HG03135 (cell line): ENCODE measurements around the gene C4A.
"Not testable (repeated sequence)": the region's sequence is repeated elsewhere in the genome, so short reads cannot be mapped to it uniquely, and the experiment has no call there.

Experiments used
- ATAC-seq: cut with Tn5 transposase; IDR thresholded peaks from one replicate; pipeline ENCODE4 v1.9.1; 2021; ENCODE audit warnings: mild to moderate bottlenecking, moderate library complexity; ENCODE audit not compliant: unreplicated experiment

The C4A gene

DNA sequence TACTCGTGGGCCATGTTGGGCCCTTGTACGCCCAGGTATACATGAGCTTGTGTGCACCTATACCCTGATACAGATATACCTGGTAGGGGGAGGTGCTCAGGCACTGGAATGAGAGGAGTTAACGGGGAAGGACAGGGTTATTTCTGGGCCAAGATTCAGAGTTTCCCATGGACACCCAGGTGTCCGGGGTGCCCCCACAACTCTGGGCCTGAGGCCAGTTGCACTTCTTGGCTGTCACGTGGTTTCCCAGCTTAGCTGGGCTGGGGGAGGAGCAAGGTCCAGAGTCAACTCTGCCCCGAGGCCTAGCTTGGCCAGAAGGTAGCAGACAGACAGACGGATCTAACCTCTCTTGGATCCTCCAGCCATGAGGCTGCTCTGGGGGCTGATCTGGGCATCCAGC is at the start of gene C4A:
Gene C4A (plus strand): TSS at position 314 of the 400 bp plus-strand sequence. CDS start 51 bp downstream, at position 365.
- ATAC-seq, result not testable (repeated sequence)

GRCh38 chr6:31932137-31932536 is 49.7 kb upstream of the C4A start:
- ATAC-seq, result not testable (repeated sequence)

DNA sequence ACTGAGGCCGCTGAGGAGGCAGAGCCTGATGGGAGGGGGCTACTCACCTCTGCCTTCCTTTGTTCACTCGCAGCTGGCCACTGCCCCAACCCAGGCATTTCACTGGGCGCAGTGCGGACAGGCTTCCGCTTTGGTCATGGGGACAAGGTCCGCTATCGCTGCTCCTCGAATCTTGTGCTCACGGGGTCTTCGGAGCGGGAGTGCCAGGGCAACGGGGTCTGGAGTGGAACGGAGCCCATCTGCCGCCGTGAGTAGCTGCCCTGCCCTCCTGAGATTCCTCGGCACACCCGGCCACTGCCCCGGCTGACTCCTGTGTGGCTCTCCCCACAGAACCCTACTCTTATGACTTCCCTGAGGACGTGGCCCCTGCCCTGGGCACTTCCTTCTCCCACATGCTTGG is 48.3 kb upstream of the C4A start:
- ATAC-seq, result no peak

GRCh38 chr6:31935021-31935420 is 46.8 kb upstream of the C4A start:
- no peak for ATAC-seq

DNA sequence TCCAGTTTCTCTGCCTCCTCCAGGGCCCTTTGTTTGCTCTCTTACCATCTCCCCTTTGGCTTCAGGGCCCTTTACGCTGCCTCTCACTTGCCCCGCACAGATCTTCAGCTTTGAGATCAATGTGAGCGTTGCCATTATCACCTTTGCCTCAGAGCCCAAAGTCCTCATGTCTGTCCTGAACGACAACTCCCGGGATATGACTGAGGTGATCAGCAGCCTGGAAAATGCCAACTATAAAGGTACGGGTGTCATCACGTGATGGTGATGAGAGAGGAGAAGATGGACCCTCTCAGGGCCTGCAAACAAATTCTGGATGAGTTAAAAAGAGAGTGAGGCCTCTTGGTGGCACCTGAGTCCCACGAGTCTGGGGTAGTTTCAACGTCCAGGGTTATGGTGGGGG is 46.0 kb upstream of the C4A start:
- ATAC-seq, result no peak

GRCh38 chr6:31940256-31940664 is 41.6 kb upstream of the C4A start:
- no peak for ATAC-seq

DNA sequence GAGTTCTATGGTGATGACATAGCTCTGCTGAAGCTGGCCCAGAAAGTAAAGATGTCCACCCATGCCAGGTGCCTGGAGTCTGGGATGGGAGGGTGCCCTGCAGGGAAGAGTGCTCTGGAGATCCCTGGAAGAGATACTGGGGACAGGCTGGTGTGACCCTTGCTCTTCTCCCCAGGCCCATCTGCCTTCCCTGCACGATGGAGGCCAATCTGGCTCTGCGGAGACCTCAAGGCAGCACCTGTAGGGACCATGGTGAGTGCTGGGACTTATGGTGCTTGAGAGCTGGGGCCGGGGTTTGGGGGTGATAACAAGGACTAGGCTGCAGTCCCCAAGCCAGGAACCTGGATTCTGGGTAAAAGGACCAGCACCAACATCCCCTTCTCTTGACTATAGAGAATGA is 38.1 kb upstream of the C4A start:
- ATAC-seq, result no peak

DNA sequence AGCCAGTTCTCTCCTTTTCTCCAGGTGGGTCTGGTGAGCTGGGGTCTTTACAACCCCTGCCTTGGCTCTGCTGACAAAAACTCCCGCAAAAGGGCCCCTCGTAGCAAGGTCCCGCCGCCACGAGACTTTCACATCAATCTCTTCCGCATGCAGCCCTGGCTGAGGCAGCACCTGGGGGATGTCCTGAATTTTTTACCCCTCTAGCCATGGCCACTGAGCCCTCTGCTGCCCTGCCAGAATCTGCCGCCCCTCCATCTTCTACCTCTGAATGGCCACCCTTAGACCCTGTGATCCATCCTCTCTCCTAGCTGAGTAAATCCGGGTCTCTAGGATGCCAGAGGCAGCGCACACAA is 36.7 kb upstream of the C4A start:
- ATAC-seq, result no peak

- no peak for ATAC-seq
Observed at GRCh38 chr6:31945507-31946369, 36.1 kb upstream of the C4A start, which contains the start of gene CFB. CFB (plus strand) TSS chr6:31946095; CDS start chr6:31946222, 127 bp downstream.

- ATAC-seq, result no peak
Observed at GRCh38 chr6:31946370-31946885, 35.4 kb upstream of the C4A start.

- no peak for ATAC-seq
Observed at GRCh38 chr6:31947070-31947675, 34.7 kb upstream of the C4A start.

GRCh38 chr6:31947864-31948263 is 34.0 kb upstream of the C4A start:
- ATAC-seq, result no peak

DNA sequence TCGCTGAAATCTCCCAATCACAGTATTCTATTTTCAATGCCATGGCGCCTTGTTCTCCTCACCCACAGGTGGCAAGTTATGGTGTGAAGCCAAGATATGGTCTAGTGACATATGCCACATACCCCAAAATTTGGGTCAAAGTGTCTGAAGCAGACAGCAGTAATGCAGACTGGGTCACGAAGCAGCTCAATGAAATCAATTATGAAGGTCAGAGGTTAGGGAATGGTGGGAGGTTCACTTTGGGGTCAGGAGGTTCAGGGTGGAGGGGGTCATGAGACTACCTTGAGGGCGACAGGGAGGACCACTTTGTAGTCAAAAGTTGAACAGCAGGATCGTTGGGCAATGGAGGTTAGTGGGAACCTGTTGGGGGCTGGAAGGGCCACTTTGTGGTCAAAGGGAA is 33.6 kb upstream of the C4A start:
- ATAC-seq, result no peak

DNA sequence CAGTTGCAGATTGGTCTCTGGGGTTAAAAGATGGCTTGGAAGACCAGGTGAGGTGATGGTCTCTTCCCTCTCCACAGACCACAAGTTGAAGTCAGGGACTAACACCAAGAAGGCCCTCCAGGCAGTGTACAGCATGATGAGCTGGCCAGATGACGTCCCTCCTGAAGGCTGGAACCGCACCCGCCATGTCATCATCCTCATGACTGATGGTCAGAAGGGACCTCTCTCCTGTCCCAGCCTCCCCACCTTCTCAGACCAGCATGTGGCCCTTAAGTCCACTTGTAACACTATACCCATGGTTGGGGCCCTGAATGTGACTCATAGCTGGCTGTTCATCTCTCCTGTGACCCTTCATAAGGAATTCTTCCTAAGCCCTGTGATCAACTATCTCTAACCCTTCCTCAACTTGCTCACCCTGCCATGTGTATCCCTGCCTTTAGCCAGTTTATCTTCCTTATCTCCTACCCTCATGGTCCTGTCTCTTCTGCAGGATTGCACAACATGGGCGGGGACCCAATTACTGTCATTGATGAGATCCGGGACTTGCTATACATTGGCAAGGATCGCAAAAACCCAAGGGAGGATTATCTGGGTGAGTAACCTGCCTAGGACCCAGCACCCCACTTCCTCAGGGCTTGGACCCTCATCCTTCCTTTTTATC is 33.0 kb upstream of the C4A start:
- no peak for ATAC-seq

DNA sequence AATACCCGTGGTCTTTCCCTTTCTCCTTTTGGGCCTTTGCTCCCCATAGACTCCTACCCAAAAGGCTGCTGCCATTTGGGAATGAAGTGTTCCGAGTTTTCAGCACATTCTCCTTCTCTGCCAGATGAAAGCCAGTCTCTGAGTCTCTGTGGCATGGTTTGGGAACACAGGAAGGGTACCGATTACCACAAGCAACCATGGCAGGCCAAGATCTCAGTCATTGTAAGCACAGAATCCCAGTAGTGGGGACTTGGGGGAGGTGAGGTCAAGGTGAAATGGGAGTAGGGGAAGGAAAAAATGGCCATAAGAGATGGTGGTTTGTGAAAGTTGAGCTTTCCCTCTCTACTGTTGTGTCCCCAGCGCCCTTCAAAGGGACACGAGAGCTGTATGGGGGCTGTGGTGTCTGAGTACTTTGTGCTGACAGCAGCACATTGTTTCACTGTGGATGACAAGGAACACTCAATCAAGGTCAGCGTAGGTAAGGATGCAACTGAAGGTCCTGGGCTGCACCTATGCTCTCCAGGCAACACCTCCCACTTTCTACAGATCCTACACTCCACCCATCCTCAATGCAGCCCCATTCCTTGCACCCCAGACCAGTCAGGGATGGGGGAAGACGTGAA is 31.8 kb upstream of the C4A start:
- no peak for ATAC-seq

GRCh38 chr6:31952140-31952805 is 29.6 kb upstream of the C4A start:
- no peak for ATAC-seq

- ATAC-seq, result no peak
Observed at GRCh38 chr6:31952890-31953289, 29.0 kb upstream of the C4A start.

- ATAC-seq, result no peak
Observed at GRCh38 chr6:31954511-31954910, 27.3 kb upstream of the C4A start.

GRCh38 chr6:31956796-31957195 is 25.1 kb upstream of the C4A start:
- ATAC-seq, result no peak

DNA sequence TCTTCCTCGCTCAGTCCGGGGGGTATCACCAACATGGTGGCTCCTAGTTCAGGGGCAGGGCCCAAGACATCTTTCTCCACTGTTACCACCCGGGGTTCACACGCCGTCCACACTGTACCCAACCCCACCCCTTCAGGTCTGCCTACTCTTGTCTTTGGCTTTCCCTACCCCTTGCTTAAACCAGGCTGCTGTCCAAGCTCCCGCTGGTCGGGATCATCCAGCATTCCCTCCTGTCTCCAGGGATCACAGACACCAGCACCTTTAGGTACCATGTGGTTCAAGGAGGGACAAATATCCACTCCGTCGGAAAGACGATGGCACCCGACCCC is 23.5 kb upstream of the C4A start:
- ATAC-seq, result peak; percentile 2
